Measurements from ENCODE around the gene THUMPD2.

THUMPD2 gene

GRCh38 chr2:39738936-39739335 is 40.1 kb downstream of the THUMPD2 start:
- Histone ChIP-seq H3K4me1 (ENCODE audit: low read length) (no peaks in the 10 kb centered on the region), H3K36me3 (replicated peaks; ENCODE audit: insufficient read depth, low read length) (no peaks in the 10 kb centered on the region), H3K9me3 (replicated peaks; ENCODE audit: insufficient read depth, low read length) (no peaks in the 10 kb centered on the region), H3F3A (ENCODE audit: insufficient read depth, low read length) (no peaks in the 10 kb centered on the region), H4K20me1 (ENCODE audit: insufficient read depth, low read length) (no peaks in the 10 kb centered on the region), H3K79me2 (ENCODE audit: low read length) (no peaks in the 10 kb centered on the region), H3K4me3 (ENCODE audit: low read length) (no peak overlapping the region), H3K9ac (ENCODE audit: low read length) (no peak overlapping the region), H2AFZ (ENCODE audit: low read length) (no peak overlapping the region), H3K27me3 (replicated peaks; ENCODE audit: insufficient read depth, low read length) (no peaks in the 10 kb centered on the region), H3K9me2 (replicated peaks; ENCODE audit: insufficient read depth, low read length) (no peaks in the 10 kb centered on the region), H3K27ac (ENCODE audit: low read length) (no peak overlapping the region), H3K4me2 (ENCODE audit: low read depth, low read length) (no peak overlapping the region)
- DNase-seq, result no peak
- TF ChIP-seq EZH2 (optimal IDR thresholded peaks at IDR 0.05; ENCODE audit: low read depth, low read length), result no peak
- no peak for TF ChIP-seq CTCF (IDR thresholded peaks at IDR 0.05; ENCODE audit: low read length)

GRCh38 chr2:39737661-39738060 is 41.4 kb downstream of the THUMPD2 start:
- Histone ChIP-seq H3K9me3 (replicated peaks; ENCODE audit: insufficient read depth, low read length) (no peaks in the 10 kb centered on the region), H3K4me2 (ENCODE audit: low read depth, low read length) (no peak overlapping the region), H3K36me3 (replicated peaks; ENCODE audit: insufficient read depth, low read length) (no peaks in the 10 kb centered on the region), H3K27ac (ENCODE audit: low read length) (no peak overlapping the region), H4K20me1 (ENCODE audit: insufficient read depth, low read length) (no peaks in the 10 kb centered on the region), H3F3A (ENCODE audit: insufficient read depth, low read length) (no peaks in the 10 kb centered on the region), H3K9ac (ENCODE audit: low read length) (no peak overlapping the region), H3K9me2 (replicated peaks; ENCODE audit: insufficient read depth, low read length) (no peaks in the 10 kb centered on the region), H3K4me3 (ENCODE audit: low read length) (no peak overlapping the region), H3K4me1 (ENCODE audit: low read length) (no peaks in the 10 kb centered on the region), H2AFZ (ENCODE audit: low read length) (no peak overlapping the region), H3K27me3 (replicated peaks; ENCODE audit: insufficient read depth, low read length) (no peaks in the 10 kb centered on the region), H3K79me2 (ENCODE audit: low read length) (no peaks in the 10 kb centered on the region)
- DNase-seq, result no peak
- TF ChIP-seq EZH2 (optimal IDR thresholded peaks at IDR 0.05; ENCODE audit: low read depth, low read length) (no peak), EZH2phosphoT487 (IDR thresholded peaks at IDR 0.05; ENCODE audit: low read length) (no peak), CTCF (IDR thresholded peaks at IDR 0.05; ENCODE audit: low read length) (no peak)

GRCh38 chr2:39736640-39737039 is 42.4 kb downstream of the THUMPD2 start:
- Histone ChIP-seq H3K36me3 (replicated peaks; ENCODE audit: insufficient read depth, low read length) (no peaks in the 10 kb centered on the region), H3K9ac (ENCODE audit: low read length) (no peak overlapping the region)

More at GRCh38 chr2:39736640-39737039, 42.4 kb downstream of the THUMPD2 start:
- no peak overlapping the region for H3K27ac ChIP-seq (ENCODE audit: low read length)
- H3K9me3 ChIP-seq (replicated peaks; ENCODE audit: insufficient read depth, low read length), result no peaks in the 10 kb centered on the region
- TF ChIP-seq EZH2 (optimal IDR thresholded peaks at IDR 0.05; ENCODE audit: low read depth, low read length) (no peak), EZH2phosphoT487 (IDR thresholded peaks at IDR 0.05; ENCODE audit: low read length) (no peak), CTCF (IDR thresholded peaks at IDR 0.05; ENCODE audit: low read length) (no peak)
- no peaks in the 10 kb centered on the region for H3F3A ChIP-seq (ENCODE audit: insufficient read depth, low read length)
- no peaks in the 10 kb centered on the region for H3K79me2 ChIP-seq (ENCODE audit: low read length)
- H2AFZ ChIP-seq (ENCODE audit: low read length), result no peak overlapping the region
- no peak overlapping the region for H3K4me3 ChIP-seq (ENCODE audit: low read length)
- no peaks in the 10 kb centered on the region for H4K20me1 ChIP-seq (ENCODE audit: insufficient read depth, low read length)
- H3K4me2 ChIP-seq (ENCODE audit: low read depth, low read length), result no peak overlapping the region
- no peaks in the 10 kb centered on the region for H3K27me3 ChIP-seq (replicated peaks; ENCODE audit: insufficient read depth, low read length)
- DNase-seq, result no peak
- no peaks in the 10 kb centered on the region for H3K4me1 ChIP-seq (ENCODE audit: low read length)
- H3K9me2 ChIP-seq (replicated peaks; ENCODE audit: insufficient read depth, low read length), result no peaks in the 10 kb centered on the region
